Psoas muscle (tissue), 8 donors: ENCODE measurements around the gene MMD. TPM values are rescaled to one million over a fixed set of nuclear protein-coding genes. Genes with fewer than 3 reads are reported as not detected.

Source experiments
- ATAC-seq, 4 donors: fragments of 200-7000 bp; cut with Tn5 transposase; one replicate each; pipeline ENCODE4 v1.9.1; 2020; ENCODE audit warnings: moderate library complexity in 3 of 4, mild to moderate bottlenecking in 2 of 4
- DNase-seq, 2 donors: peaks; one replicate each; pipeline ENCODE4 v3.0.0-alpha.2; 2020
- H3K27ac ChIP-seq: fragments of 200-600 bp; one replicate; pipeline ENCODE4 v1.8.0; 2022
- H3K27me3 ChIP-seq, 3 donors: fragments of 200-600 bp in 1 of 3; one replicate each; pipeline versions ENCODE4 v1.6.1 to v1.8.0; 2013 to 2022; ENCODE audit warnings: low read length in 2 of 3, mild to moderate bottlenecking in 2 of 3, moderate library complexity in 1 of 3; ENCODE audit not compliant: insufficient read depth in 3 of 3
- H3K36me3 ChIP-seq, 2 donors: fragments of 200-600 bp in 1 of 2; one replicate each; pipeline versions ENCODE4 v1.6.1 to v1.8.0; 2013 to 2022; ENCODE audit warnings: low read depth in 1 of 2, mild to moderate bottlenecking in 1 of 2, moderate library complexity in 1 of 2; ENCODE audit not compliant: insufficient read depth in 1 of 2
- H3K4me1 ChIP-seq: fragments of 200-600 bp; one replicate; pipeline ENCODE4 v1.8.0; 2022
- H3K4me3 ChIP-seq: fragments of 200-600 bp; one replicate; pipeline ENCODE4 v1.8.0; 2022; ENCODE audit warnings: mild to moderate bottlenecking
- H3K9me3 ChIP-seq: fragments of 200-600 bp; one replicate; pipeline ENCODE4 v1.8.0; 2022
- CTCF ChIP-seq: fragments of 200-600 bp; IDR thresholded peaks from one replicate; pipeline ENCODE4 v1.8.0; 2022; ENCODE audit warnings: antibody characterized with exemption
- WGBS, 3 donors: extraction: QIAGEN DNeasy Blood & Tissue Kit; methylation state at CpG; one replicate each; pipeline versions ENCODE4 v1.1.6 to v1.1.7; 2013; 5-methylcytosine and 5-hydroxymethylcytosine counted together
- intact Hi-C, 2 donors: fragments of 100-400 bp; cut with DNase I; formaldehyde crosslinking; loops; one replicate each; pipeline versions ENCODE4 v1.11.0 to v1.14.2; 2022
- polyA plus RNA-seq, 3 donors: library from polyadenylated mRNA; stranded (reverse); fragments of 200-250 nt; gene quantifications; one replicate each; pipeline ENCODE4 v1.2.3, GENCODE V29; 2013
- total RNA-seq, 4 donors: library from RNA; stranded (reverse); fragmentation: NEBNext Ultra II Directional in 2 of 4; extraction: Animal tissue kit (Norgen Biotek cat#: 25700) in 2 of 4; gene quantifications; one replicate each; pipeline versions ENCODE4 v1.2.1 to v1.2.4, GENCODE V29; 2021 to 2023
- donor health status: healthy with polysubstance abuse.
- donor health status: DM: no; HTN: no; CAD: no; lungs with moderate emphysema.
- donor health status: Bipolar disorder and iron deficiency.
- donor health status: healthy.
- donor health status: DM: yes; HTN: yes; CAD: no.
- donor health status: DM: no; HTN: no; CAD: no.
- donor health status: DM: no; HTN: no; CAD: no.
- donor health status: DM: yes; HTN: yes; CAD: no.

Gene MMD
- total and polyA plus RNA-seq, 7 donors = 3.0 to 11.0 (median 6.2) TPM

- Histone ChIP-seq H3K36me3 (no peaks in the 10 kb centered on the region), H3K27ac (no peak overlapping the region), H3K4me1 (no peaks in the 10 kb centered on the region), H3K4me3 (no peak overlapping the region), H3K27me3 (no peaks in the 10 kb centered on the region), H3K9me3 (no peaks in the 10 kb centered on the region)
- ATAC-seq = no peak
- no peak for TF ChIP-seq CTCF
- intact Hi-C loops = no loop called here
- WGBS, 3 donors = 47 to 63% (median 50%) methylated on average over 2 of the region's 2 CpGs
- DNase-seq = no peak
Measured at GRCh38 chr17:55350825-55351205, 70.8 kb downstream of the MMD start.

- WGBS, 3 donors = 14 to 24% (median 19%) methylated on average over 10 of the region's 10 CpGs
- peak; percentile 26 to 54 for DNase-seq
Measured at GRCh38 chr17:55348749-55349354, 72.8 kb downstream of the MMD start.

GRCh38 chr17:55347341-55347740, 74.3 kb downstream of the MMD start:
- H3K4me3 ChIP-seq = no peak overlapping the region
- no peak for TF ChIP-seq CTCF
- H3K4me1 ChIP-seq = no peaks in the 10 kb centered on the region
- ATAC-seq = no peak
- no peaks in the 10 kb centered on the region for H3K36me3 ChIP-seq
- H3K9me3 ChIP-seq = no peaks in the 10 kb centered on the region
- WGBS, 3 donors = 54 to 81% (median 79%) methylated on average over 2 of the region's 2 CpGs
- H3K27me3 ChIP-seq = no peaks in the 10 kb centered on the region
- no peak overlapping the region for H3K27ac ChIP-seq
- no peak for DNase-seq
- intact Hi-C loops = loop anchor here in 1 of 2 donors (5.0 kb wide), 1 partner anchor 355 kb away; no protein-coding TSS in a partner anchor

More at GRCh38 chr17:55348749-55349354, 72.8 kb downstream of the MMD start:
- no peak overlapping the region for H3K27ac ChIP-seq
- peak; percentile 71 to 87 (median 74) for ATAC-seq
- no peaks in the 10 kb centered on the region for H3K4me1 ChIP-seq
- H3K27me3 ChIP-seq = no peaks in the 10 kb centered on the region
- peak; percentile 90 for TF ChIP-seq CTCF
- H3K4me3 ChIP-seq = no peak overlapping the region
- intact Hi-C loops = loop anchor here (2.0 to 5.0 kb wide), 4 partner anchors 52 to 357 kb away; no protein-coding TSS in a partner anchor
- no peaks in the 10 kb centered on the region for H3K9me3 ChIP-seq
- H3K36me3 ChIP-seq = no peaks in the 10 kb centered on the region

GRCh38 chr17:55346658-55347057, 75.0 kb downstream of the MMD start:
- ATAC-seq (no peak), DNase-seq (no peak)
- Histone ChIP-seq H3K27ac (no peak overlapping the region), H3K4me3 (no peak overlapping the region), H3K36me3 (no peaks in the 10 kb centered on the region), H3K27me3 (no peaks in the 10 kb centered on the region), H3K9me3 (no peaks in the 10 kb centered on the region), H3K4me1 (no peaks in the 10 kb centered on the region)
- intact Hi-C loops = loop anchor here in 1 of 2 donors (5.0 kb wide), 1 partner anchor 354 kb away; no protein-coding TSS in a partner anchor
- WGBS, 3 donors = 96 to 100% (median 100%) methylated on average over 1 of the region's 1 CpG
- no peak for TF ChIP-seq CTCF

- ATAC-seq (no peak), DNase-seq (no peak)
- intact Hi-C loops = loop anchor here in 1 of 2 donors (5.0 kb wide), 1 partner anchor 353 kb away; no protein-coding TSS in a partner anchor
- 85 to 89% (median 88%) methylated on average over 1 of the region's 1 CpG for WGBS, 3 donors
- no peaks in the 10 kb centered on the region for H3K4me1 ChIP-seq
- no peaks in the 10 kb centered on the region for H3K9me3 ChIP-seq
- H3K4me3 ChIP-seq = no peak overlapping the region
- H3K27me3 ChIP-seq = no peaks in the 10 kb centered on the region
- TF ChIP-seq CTCF = no peak
- no peak overlapping the region for H3K27ac ChIP-seq
- H3K36me3 ChIP-seq = no peaks in the 10 kb centered on the region
Measured at GRCh38 chr17:55345132-55345531, 76.5 kb downstream of the MMD start.
